Measurements from ENCODE around the gene ATP6V1B1.

The ATP6V1B1 gene

GRCh38 chr2:70957798-70958197 is 22.1 kb downstream of the ATP6V1B1 start:
- Histone ChIP-seq H3K4me1 (ENCODE audit: control insufficient read depth in 1 of 2, insufficient read depth in 1 of 2, low read depth in 1 of 2, low read length in 1 of 2) (no peaks in the 10 kb centered on the region), H3K4me3 (ENCODE audit: low read depth in 1 of 2, low read length in 1 of 2) (no peak overlapping the region), H3K27me3 (peaks cover 66% of the 10 kb centered on the region), H3K9me3 (no peaks in the 10 kb centered on the region), H3K27ac (no peak overlapping the region), H3K36me3 (no peaks in the 10 kb centered on the region)
- TF ChIP-seq, protein P1, sequence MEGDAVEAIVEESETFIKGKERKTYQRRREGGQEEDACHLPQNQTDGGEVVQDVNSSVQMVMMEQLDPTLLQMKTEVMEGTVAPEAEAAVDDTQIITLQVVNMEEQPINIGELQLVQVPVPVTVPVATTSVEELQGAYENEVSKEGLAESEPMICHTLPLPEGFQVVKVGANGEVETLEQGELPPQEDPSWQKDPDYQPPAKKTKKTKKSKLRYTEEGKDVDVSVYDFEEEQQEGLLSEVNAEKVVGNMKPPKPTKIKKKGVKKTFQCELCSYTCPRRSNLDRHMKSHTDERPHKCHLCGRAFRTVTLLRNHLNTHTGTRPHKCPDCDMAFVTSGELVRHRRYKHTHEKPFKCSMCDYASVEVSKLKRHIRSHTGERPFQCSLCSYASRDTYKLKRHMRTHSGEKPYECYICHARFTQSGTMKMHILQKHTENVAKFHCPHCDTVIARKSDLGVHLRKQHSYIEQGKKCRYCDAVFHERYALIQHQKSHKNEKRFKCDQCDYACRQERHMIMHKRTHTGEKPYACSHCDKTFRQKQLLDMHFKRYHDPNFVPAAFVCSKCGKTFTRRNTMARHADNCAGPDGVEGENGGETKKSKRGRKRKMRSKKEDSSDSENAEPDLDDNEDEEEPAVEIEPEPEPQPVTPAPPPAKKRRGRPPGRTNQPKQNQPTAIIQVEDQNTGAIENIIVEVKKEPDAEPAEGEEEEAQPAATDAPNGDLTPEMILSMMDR (IDR thresholded peaks at IDR 0.05), result no peak

DNA sequence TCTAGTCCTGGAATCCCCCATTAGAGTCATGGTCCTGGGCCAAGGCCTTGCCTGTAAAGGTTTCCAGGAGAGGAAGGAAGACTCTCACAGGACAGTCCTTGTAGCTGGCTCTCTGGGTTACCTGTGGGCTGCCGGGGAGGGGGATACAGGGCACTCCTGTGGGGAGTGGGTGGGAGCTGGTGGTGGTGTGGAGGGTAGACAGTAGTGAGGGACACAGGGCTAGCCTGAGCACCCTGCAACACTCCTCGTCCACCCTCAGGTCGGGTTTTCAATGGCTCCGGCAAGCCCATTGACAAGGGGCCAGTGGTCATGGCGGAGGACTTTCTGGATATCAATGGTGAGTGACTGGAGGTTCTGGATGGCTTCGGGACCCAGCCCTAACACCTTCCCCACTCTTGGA is 23.1 kb downstream of the ATP6V1B1 start:
- Histone ChIP-seq H3K4me3 (ENCODE audit: low read depth in 1 of 2, low read length in 1 of 2) (no peak overlapping the region), H3K36me3 (no peaks in the 10 kb centered on the region), H3K9me3 (no peaks in the 10 kb centered on the region), H3K4me1 (ENCODE audit: control insufficient read depth in 1 of 2, insufficient read depth in 1 of 2, low read depth in 1 of 2, low read length in 1 of 2) (no peaks in the 10 kb centered on the region), H3K27ac (no peak overlapping the region), H3K27me3 (peaks cover 66% of the 10 kb centered on the region)
- TF ChIP-seq, protein P1 (IDR thresholded peaks at IDR 0.05), result no peak

DNA sequence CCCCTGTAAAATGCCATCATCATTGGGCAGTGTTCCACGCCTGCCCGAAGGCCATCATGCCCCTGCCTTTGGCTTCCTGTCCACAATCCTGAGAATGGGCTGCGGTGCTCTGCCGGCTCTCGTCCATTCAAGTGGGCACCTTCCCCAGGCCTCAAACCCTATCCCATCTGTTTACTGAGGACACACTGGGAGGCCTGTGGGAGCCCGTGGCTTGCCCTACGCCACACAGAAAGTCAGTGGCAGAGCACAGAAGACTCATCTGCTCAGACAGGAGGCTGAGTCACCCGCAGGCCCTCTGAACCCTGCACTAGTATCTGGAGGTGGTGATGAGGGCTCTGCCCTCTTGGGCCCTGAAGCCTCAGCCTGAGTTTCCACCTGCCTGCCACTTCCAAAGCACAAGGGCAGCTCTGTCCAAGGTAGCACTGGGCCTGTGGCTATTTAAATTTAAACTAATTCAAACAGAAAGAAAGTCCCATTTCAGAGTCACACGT is 23.6 kb downstream of the ATP6V1B1 start:
- Histone ChIP-seq H3K9me3 (no peaks in the 10 kb centered on the region), H3K27me3 (peaks cover 66% of the 10 kb centered on the region), H3K36me3 (no peaks in the 10 kb centered on the region), H3K4me3 (ENCODE audit: low read depth in 1 of 2, low read length in 1 of 2) (no peak overlapping the region), H3K27ac (no peak overlapping the region), H3K4me1 (ENCODE audit: control insufficient read depth in 1 of 2, insufficient read depth in 1 of 2, low read depth in 1 of 2, low read length in 1 of 2) (no peaks in the 10 kb centered on the region)
- TF ChIP-seq, protein P1 (IDR thresholded peaks at IDR 0.05), result no peak

GRCh38 chr2:70959851-70960832 is 24.4 kb downstream of the ATP6V1B1 start:
- Histone ChIP-seq H3K27ac (no peak overlapping the region), H3K4me1 (ENCODE audit: control insufficient read depth in 1 of 2, insufficient read depth in 1 of 2, low read depth in 1 of 2, low read length in 1 of 2) (peaks cover 4 to 6% of the 10 kb centered on the region in 2 experiments), H3K36me3 (no peaks in the 10 kb centered on the region), H3K4me3 (ENCODE audit: low read depth in 1 of 2, low read length in 1 of 2) (no peak overlapping the region), H3K27me3 (peaks cover 66% of the 10 kb centered on the region), H3K9me3 (no peaks in the 10 kb centered on the region)
- TF ChIP-seq, protein P1 (IDR thresholded peaks at IDR 0.05), result no peak

DNA sequence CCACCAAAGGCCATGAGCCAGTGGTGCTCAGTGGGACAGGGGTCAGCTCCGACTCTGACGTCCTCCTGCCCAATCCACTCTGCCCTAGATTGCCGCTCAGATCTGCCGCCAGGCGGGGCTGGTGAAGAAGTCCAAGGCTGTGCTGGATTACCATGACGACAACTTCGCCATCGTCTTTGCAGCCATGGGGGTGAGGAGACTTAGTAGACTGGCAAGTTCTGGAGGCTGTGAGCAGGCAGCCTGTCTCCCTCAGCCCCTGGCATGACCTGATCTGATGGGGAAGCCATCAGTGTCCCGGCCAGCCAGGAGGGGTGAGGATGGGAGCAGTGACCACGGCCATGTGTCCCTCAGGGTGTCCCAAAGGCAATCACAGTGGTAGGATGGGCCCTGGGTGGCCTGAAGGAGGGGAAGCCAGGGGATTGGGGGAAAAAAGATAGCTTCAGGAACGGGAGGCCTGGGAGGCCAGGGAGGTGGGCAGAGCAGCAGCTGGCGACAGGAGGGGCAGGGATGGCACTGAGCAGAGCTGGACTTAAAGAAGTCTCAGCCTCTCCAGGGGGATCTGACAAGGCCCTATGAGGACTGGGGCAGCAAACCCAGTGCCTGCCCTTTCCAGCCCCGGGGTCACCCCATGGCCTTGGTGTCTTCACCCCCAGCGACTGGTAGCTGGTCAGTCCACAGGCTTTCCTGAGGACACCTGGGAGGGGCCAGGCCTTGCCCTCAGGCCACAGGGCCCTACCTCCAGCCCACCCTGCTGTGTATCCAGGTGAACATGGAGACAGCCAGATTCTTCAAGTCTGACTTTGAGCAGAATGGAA is 25.3 kb downstream of the ATP6V1B1 start:
- TF ChIP-seq, protein P1 (IDR thresholded peaks at IDR 0.05), result no peak
- Histone ChIP-seq H3K27me3 (peaks cover 66% of the 10 kb centered on the region), H3K4me3 (ENCODE audit: low read depth in 1 of 2, low read length in 1 of 2) (no peak overlapping the region), H3K36me3 (no peaks in the 10 kb centered on the region), H3K9me3 (no peaks in the 10 kb centered on the region), H3K4me1 (ENCODE audit: control insufficient read depth in 1 of 2, insufficient read depth in 1 of 2, low read depth in 1 of 2, low read length in 1 of 2) (peaks cover 7% of the 10 kb centered on the region in 2 experiments), H3K27ac (no peak overlapping the region)
